Cardiac fibroblast (primary cell): ENCODE measurements around the gene CELA2A.
"Not testable (repeated sequence)": the region's sequence is repeated elsewhere in the genome, so short reads cannot be mapped to it uniquely, and the experiment has no call there.

Source experiments
- DNase-seq, 2 donors: peaks; one replicate each; pipeline versions ENCODE4 v3.0.0 to v3.0.0-alpha.2; 2010; ENCODE audit warnings: low read depth in 2 of 2
- H3K4me3 ChIP-seq, 2 donors: replicated peaks in 1 of 2; 1 replicate in 1 of 2; 2 replicates in 1 of 2; pipeline ENCODE4 v1.5.1; 2011; ENCODE audit warnings: low read depth in 2 of 2, low read length in 2 of 2, mild to moderate bottlenecking in 2 of 2, moderate library complexity in 1 of 2
- TF ChIP-seq, protein P1 (sequence below): IDR thresholded peaks from one replicate; pipeline ENCODE4 v1.5.1; 2011; ENCODE audit warnings: low read depth, mild to moderate bottlenecking, low read length, inconsistent platforms

Gene CELA2A

DNA sequence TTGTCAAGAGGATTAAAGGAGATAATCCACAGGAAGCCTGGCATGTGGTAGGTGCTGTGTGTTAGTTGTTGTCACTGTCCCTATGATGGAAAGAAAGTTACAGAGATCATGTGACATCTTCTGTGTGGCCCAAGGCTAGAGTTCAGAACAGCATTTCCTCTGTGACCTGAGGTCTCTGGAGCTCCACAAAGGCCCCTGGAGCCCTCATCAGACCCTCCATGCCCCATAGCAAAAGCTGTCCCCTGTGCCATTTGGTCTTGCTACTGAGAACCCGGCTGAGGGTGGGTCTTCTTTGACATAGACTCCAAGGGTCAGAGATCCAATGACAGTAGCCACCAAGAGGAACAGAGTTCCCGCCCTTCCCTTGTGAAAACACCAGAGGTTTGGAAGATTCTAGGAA is 27.4 kb downstream of the CELA2A start:
- no peak overlapping the region for H3K4me3 ChIP-seq
- TF ChIP-seq, protein P1, sequence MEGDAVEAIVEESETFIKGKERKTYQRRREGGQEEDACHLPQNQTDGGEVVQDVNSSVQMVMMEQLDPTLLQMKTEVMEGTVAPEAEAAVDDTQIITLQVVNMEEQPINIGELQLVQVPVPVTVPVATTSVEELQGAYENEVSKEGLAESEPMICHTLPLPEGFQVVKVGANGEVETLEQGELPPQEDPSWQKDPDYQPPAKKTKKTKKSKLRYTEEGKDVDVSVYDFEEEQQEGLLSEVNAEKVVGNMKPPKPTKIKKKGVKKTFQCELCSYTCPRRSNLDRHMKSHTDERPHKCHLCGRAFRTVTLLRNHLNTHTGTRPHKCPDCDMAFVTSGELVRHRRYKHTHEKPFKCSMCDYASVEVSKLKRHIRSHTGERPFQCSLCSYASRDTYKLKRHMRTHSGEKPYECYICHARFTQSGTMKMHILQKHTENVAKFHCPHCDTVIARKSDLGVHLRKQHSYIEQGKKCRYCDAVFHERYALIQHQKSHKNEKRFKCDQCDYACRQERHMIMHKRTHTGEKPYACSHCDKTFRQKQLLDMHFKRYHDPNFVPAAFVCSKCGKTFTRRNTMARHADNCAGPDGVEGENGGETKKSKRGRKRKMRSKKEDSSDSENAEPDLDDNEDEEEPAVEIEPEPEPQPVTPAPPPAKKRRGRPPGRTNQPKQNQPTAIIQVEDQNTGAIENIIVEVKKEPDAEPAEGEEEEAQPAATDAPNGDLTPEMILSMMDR: no peak

DNA sequence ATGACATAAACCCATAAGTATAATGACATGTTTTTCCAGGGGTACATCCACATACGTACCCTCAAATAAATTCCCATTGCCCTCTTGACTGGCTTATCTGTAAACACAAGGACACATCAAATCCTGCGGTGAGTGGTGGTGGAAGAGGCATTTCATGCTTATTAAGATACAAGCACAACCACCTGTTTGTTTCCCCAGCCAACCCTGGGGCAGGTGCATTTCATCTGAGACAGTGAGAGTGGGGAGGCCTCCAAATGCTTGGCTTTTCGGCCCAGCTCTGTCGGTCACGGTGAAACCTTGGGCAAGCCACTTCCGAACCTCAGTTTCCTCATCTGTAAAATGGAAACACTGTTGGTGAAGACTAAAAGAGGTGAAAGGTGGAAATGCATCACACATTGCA is 27.9 kb downstream of the CELA2A start:
- not testable (repeated sequence) for DNase-seq, H3K4me3 ChIP-seq

More for the DNA sequence above, 27.4 kb downstream of the CELA2A start:
- DNase-seq: no peak

DNA sequence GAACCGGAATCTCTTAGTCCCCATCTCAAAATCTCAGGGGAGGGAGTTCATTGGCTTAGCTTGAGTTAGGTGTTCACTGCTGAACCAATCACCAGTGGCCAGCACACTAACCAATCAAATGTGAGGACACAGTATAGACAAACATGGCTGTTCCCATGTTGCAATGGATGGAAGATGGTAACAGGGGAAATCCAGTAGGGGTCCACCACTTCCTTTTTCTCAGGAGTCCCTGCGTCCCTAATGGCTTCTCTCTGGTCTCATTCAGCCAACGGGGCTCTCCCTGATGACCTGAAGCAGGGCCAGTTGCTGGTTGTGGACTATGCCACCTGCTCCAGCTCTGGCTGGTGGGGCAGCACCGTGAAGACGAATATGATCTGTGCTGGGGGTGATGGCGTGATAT is 29.1 kb downstream of the CELA2A start:
- H3K4me3 ChIP-seq: no peak overlapping the region
- TF ChIP-seq, protein P1: no peak
- no peak for DNase-seq

GRCh38 chr1:15486844-15487610 is 30.5 kb downstream of the CELA2A start:
- not testable (repeated sequence) for H3K4me3 ChIP-seq, DNase-seq

GRCh38 chr1:15488371-15488770 is 31.8 kb downstream of the CELA2A start:
- H3K4me3 ChIP-seq: no peak overlapping the region
- DNase-seq: no peak
- TF ChIP-seq, protein P1: no peak

GRCh38 chr1:15489052-15489736 is 32.7 kb downstream of the CELA2A start:
- DNase-seq: no peak
- TF ChIP-seq, protein P1: no peak
- H3K4me3 ChIP-seq: no peak overlapping the region

- DNase-seq: peak in 1 of 2 donors; percentile 47
- H3K4me3 ChIP-seq: not testable (repeated sequence)
Measured at GRCh38 chr1:15491010-15491409, 34.5 kb downstream of the CELA2A start.

DNA sequence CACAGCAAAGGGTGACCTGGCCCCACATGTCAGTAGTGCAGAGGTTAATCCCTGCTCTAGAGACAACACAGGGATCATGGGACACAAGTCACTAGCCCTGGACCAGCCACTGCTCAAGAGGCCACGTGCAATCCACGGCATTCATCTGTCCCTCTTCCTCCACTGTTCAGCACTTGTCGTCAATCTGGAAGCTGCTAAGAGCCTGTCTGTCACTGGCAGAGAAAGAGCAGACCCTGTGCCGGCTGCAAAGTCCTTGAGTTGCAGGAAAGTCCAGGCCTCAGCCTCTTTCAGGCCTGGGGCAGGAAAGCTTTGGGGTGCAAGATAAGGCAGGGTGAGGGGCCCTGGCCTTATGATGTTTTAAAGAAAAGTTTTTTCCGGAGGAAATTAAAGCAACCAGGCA is 36.1 kb downstream of the CELA2A start:
- no peak overlapping the region for H3K4me3 ChIP-seq
- TF ChIP-seq, protein P1: no peak
- no peak for DNase-seq
